Islet precursor cell (in vitro differentiated cells): Measurements from ENCODE around the gene VWA7.

Experiments
- DNase-seq: peaks from one replicate; pipeline ENCODE4 v3.0.0-alpha.2; 2018

Gene VWA7

DNA sequence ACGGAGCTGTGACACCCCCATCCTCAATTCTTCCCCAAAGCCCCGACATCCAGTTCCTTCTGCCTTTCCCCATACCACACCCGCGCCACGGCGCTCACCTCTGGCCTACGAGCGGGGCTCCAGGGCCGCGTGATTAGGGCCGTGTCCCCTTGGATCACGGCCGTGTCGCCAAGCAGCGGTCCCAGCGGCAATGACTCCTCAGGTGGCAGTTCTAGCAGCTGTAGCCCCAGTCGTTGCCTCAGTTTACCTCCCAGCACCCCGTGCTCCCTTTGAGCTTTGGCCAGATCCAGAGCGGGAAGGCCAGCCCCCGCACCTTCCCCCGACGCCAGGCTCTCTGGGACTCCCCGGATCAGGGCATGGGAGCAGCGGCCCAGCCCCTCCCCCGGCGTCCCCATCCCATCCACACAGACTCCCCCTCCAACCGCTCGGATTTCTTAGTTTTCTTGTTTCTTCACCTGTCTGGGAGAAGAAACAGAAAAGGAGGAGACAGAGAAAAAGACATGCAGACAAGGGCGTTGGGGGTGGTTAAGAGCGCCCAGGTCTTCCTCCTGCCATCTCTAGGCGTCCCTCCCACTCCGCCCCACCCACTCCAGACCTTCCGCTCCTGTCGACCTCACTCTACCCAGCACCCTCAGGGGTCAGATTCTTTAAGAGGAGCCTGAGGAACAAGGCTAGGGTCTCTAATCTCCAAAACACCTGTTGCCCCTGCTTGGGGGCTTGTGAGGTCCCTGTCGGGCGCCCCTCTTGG, 48.2 kb downstream of the VWA7 start, which contains the start of gene DDAH2:
Gene DDAH2, minus strand, starts transcription at position 533 of the 748 bp plus-strand sequence. Its CDS starts 138 bp downstream, at position 395.
- no peak for DNase-seq

DNA sequence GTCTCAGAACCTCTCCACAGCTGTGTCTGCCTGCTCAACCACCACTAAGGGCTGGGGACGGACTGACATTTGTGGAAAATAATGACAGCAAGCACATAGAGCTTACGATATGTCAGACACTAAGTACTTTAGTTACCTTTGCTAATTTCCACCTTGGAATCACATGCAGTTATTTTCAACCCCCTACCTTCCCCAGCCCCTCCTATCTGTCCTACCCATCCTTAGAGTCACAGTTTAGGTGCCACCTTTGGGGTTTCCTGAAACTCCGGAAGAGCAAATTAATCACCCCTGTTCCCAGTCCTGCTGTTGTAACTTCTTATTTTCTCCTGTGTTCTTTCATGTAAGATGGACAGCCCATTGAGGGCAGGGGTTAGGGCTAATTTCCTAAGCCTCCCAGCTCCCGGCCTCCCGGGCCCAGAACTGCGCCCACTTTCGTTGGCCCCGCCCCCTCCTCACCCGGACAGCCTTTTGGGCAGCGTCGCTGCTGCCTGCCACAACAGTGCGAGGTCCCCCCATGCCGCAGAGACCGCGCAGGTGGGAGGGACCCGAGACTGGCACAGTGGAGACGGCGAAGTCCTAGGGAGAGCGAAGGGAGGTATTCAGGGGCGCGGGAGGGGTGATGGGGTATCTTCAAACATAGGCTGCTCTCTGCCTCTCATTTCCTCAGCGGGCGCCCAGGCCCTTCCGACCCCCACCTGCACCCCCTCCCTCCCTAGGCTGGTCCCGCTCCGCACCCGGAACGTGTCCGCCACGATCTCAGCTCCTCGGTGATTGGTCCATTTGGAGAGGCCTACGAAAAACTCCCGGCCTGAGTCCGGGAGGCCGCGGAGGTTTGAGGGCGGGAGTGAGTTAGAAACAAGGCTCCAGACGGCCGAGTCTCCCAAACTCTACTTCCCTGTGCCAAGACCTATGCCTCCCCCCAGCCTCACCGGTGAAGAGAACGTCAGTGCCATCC, 49.1 kb downstream of the VWA7 start:
- no peak for DNase-seq

GRCh38 chr6:31727034-31727716, 50.0 kb downstream of the VWA7 start:
- DNase-seq = no peak

DNA sequence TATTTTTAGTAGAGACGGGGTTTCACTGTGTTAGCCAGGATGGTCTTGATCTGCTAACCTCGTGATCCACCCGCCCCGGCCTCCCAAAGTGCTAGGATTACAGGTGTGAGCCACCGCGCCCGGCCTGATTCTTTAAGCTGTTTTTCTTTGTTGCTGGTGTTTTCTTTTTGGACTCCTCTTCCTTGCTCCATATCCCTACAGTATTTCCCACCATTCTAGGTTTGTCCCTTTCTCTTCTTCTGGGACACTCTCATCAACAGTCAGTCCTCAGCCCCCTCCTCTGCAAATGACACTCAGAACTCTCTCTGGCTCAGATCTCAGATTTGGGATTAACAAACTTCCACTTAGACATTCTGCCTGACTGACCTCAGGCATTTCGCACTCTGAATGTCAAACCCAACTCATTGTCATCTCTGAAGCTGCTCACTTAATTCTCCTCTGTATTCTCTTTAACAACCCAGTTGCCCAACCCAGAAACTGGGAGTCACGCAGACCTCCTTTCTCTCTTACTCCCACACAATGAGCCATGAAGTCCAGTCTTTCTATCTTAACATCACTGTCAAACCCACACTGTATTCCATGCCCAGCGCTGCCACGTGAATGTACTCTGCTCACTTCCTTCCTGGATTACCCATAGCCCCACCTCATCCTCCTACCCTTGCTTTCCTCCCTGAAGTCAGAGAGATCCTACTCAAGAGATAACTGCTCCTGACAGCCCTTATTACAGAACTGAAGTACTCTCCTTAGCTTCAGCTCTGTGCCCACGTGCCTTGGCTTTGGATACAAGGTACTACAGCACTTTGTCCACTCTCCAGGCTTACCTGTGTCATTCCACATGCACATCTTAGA, 51.4 kb downstream of the VWA7 start:
- DNase-seq = no peak

DNA sequence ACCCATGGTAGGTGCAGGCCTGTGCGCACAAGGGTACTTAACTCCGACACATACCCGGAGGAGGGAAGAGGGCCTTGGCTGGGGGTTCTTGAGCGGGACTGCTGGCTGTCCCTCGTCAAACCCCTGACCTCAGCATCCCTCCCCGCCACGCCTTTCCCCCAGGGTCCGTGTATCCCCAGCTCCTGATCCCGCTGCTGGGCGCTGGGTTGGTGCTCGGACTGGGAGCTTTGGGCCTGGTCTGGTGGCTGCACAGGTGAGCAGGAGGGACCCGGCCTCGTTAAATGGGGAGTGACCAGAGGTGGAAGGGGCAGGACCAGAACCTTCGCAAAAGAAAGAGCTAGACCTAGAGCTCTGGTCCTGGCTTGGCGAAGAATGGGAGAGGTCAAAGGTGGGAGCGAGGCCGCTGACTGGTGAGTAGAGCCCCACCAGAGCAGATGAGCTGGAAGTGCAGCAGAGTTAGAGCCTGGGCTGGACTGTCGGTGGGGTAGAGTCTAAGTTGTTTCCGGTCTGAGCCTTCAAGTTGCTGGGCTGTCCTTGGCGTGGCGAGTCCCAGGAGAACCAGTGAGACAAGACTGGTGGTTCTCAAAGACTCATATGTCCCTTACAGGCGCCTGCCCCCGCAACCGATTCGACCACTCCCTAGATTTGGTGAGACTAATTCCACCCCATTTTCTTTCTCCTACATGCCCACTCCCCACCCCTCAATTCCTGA, 53.0 kb downstream of the VWA7 start:
- no peak for DNase-seq

- peak; percentile 42 for DNase-seq
These were observed 53.7 kb downstream of the VWA7 start, which contains the start of gene MPIG6B for GRCh38 chr6:31723245-31723979. MPIG6B (plus strand) TSS chr6:31723373; CDS start chr6:31723384, 11 bp downstream.

- DNase-seq = no peak
These were observed 55.0 kb downstream of the VWA7 start for GRCh38 chr6:31722173-31722572.

DNA sequence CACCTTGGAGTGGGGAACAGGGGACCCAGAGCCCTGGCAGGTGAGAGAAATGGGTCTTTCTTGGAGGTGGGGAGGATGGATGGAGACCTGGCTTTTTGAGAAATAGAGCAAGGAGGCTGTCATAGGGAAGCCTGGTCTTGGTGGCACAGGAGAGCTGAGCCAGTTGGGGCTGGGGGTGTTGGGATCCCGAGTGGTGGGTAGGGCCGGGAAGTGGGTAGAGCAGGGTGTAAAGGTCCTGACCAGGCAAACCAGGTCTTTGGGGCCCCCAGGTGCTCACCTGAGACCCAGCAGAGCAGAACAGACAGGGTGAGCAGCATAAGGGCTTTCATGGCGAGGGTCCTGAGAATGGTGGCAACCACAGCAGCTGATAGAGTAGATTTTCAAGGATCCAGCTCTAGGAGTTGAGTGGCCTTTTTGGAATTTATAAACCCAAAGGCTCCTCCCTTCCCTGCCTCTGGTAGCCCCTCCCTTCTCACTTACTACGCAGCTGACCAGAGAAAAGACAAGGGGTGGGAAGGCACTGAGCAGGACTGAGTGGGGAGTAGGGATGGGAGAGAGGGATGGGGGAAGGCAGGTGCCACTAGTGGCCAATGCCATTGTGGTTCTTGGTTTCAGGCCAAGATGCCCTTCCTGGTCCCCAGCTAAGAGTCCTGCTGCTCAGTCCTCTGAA, 55.6 kb downstream of the VWA7 start, which contains the start of gene LY6G6C:
Gene LY6G6C, minus strand, starts transcription at position 396 of the 670 bp plus-strand sequence. Its CDS starts 67 bp downstream, at position 329.
- peak; percentile 47 for DNase-seq

DNA sequence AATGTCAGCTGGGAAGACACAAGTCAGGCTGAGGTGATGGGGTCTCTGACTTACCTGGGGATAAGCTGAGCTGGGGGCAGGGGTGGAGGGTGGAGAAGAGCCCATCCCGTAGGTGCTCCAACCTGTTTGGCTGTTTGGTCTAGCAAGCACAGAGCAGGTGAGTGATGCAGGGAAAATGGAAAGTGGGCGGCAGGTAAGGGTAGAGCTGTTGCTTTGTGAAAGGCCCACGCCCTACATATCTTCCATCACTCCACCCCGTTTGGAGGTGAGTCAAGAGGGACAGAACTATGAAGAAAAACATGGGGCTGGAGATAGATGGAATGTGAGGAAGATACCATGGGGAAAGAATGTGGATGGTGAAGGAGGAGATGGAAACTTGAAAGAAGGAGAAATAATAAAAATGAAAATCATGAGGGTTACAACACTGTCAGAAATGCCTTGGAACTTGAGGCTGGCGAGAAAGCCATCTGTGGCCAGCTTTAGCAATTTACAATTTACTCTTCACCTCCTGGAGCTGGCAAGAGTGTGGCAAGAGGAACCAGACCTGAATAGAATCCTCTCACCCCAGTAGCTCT, 56.8 kb downstream of the VWA7 start:
- DNase-seq = peak; percentile 51

DNA sequence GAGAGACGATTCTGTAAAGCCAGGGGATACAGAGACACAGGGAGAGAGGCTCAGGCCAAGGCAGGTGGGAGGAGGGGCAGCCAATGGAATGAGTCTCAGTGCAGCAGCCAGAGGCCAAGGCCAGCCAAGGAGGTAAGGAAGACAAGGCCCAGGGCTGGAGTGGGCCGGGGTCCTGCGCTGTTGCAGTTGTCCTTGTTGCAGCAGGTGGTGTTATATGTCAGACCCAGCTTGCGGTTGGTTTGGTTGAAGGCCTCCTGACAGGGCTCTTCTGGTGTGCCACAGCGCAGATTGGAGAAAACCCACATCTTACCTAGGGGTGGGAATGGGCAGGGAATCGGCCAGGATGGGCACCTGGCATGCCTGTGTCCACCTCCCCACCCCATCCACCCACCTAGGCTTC, 58.1 kb downstream of the VWA7 start:
- DNase-seq = no peak

- peak; percentile 79 for DNase-seq
These were observed 58.9 kb downstream of the VWA7 start for GRCh38 chr6:31718265-31718664.

- peak; percentile 89 for DNase-seq
These were observed 59.5 kb downstream of the VWA7 start for GRCh38 chr6:31717499-31718222.
